Stimulated activated CD4-positive, alpha-beta T cell treated with anti-CD3 and anti-CD28 coated beads, Interleukin-2, amount 100 ng/mL, for 48 hours (primary cell): ENCODE data around the gene HECTD4.
"Not testable (repeated sequence)": the region's sequence is repeated elsewhere in the genome, so short reads cannot be mapped to it uniquely, and the experiment has no call there.

Experiments used
- DNase-seq, 2 donors: peaks; one replicate each; pipeline ENCODE4 v3.0.0-alpha.2; 2020

Gene HECTD4

GRCh38 chr12:112381883-112382796, at the start of gene HECTD4:
HECTD4 (minus strand) TSS chr12:112382431; CDS start chr12:112382128, 303 bp downstream.
- DNase-seq = peak; percentile 90 to 92

- DNase-seq = no peak
Observed at GRCh38 chr12:112431965-112432364, 49.7 kb upstream of the HECTD4 start.

GRCh38 chr12:112430929-112431328, 48.7 kb upstream of the HECTD4 start:
- DNase-seq = no peak

GRCh38 chr12:112427760-112428159, 45.5 kb upstream of the HECTD4 start:
- no peak for DNase-seq

- no peak for DNase-seq
Observed at GRCh38 chr12:112425582-112426382, 43.6 kb upstream of the HECTD4 start.

- no peak for DNase-seq
Observed at GRCh38 chr12:112424126-112424525, 41.9 kb upstream of the HECTD4 start.

- no peak for DNase-seq
Observed at GRCh38 chr12:112422531-112422930, 40.3 kb upstream of the HECTD4 start.

- no peak for DNase-seq
Observed at GRCh38 chr12:112421363-112421762, 39.1 kb upstream of the HECTD4 start.

GRCh38 chr12:112420740-112421139, 38.5 kb upstream of the HECTD4 start:
- DNase-seq = no peak

- no peak for DNase-seq
Observed at GRCh38 chr12:112419297-112420133, 37.3 kb upstream of the HECTD4 start.

- DNase-seq = peak; percentile 90 to 91
Observed at GRCh38 chr12:112418608-112419296, 36.5 kb upstream of the HECTD4 start, which contains the start of gene PTPN11. PTPN11 (plus strand) TSS chr12:112418947; CDS start chr12:112419112, 165 bp downstream.

- no peak for DNase-seq
Observed at GRCh38 chr12:112418273-112418607, 36.0 kb upstream of the HECTD4 start.

- not testable (repeated sequence) for DNase-seq
Observed at GRCh38 chr12:112415457-112415856, 33.2 kb upstream of the HECTD4 start.

GRCh38 chr12:112413855-112414625, 31.8 kb upstream of the HECTD4 start:
- DNase-seq = no peak

- DNase-seq = no peak
Observed at GRCh38 chr12:112409906-112410244, 27.6 kb upstream of the HECTD4 start.

- peak; percentile 64 to 69 for DNase-seq
Observed at GRCh38 chr12:112409064-112409905, 27.1 kb upstream of the HECTD4 start, which contains the start of gene RPL6. RPL6 (minus strand) TSS chr12:112409605; CDS start chr12:112408656, 949 bp downstream.

GRCh38 chr12:112408621-112409020, 26.4 kb upstream of the HECTD4 start:
- DNase-seq = no peak

- DNase-seq = not testable (repeated sequence)
Observed at GRCh38 chr12:112407683-112408082, 25.5 kb upstream of the HECTD4 start.

- no peak for DNase-seq
Observed at GRCh38 chr12:112406519-112407488, 24.6 kb upstream of the HECTD4 start.
